Cardiac muscle cell (in vitro differentiated cells and primary cell): ENCODE measurements around the gene NAP1L1. TPM values are rescaled to one million over a fixed set of nuclear protein-coding genes. Genes with fewer than 3 reads are reported as not detected.

Experiments
- DNase-seq, 2 donors: peaks; one replicate each; pipeline versions ENCODE4 v3.0.0 to v3.0.0-alpha.2; 2010 to 2017; ENCODE audit warnings: low read depth in 1 of 2, low spot score in 1 of 2
- H3K27ac ChIP-seq: fragments of 200-600 bp; sonication (generic); 2 replicates; pipeline ENCODE4 v1.5.1; 2016
- H3K27me3 ChIP-seq: fragments of 200-600 bp; sonication (generic); 2 replicates; pipeline ENCODE4 v1.6.0; 2016; ENCODE audit warnings: control low read depth
- H3K36me3 ChIP-seq: fragments of 200-600 bp; sonication (generic); 2 replicates; pipeline ENCODE4 v1.5.1; 2016; ENCODE audit warnings: control low read depth
- H3K4me1 ChIP-seq: fragments of 200-600 bp; sonication (generic); 2 replicates; pipeline ENCODE4 v1.8.1; 2017; ENCODE audit warnings: low read depth, mild to moderate bottlenecking, mixed run types
- H3K4me3 ChIP-seq: fragments of 200-600 bp; sonication (generic); 2 replicates; pipeline ENCODE4 v1.5.1; 2016; ENCODE audit warnings: mild to moderate bottlenecking
- H3K9me3 ChIP-seq: fragments of 200-600 bp; sonication (generic); 2 replicates; pipeline ENCODE4 v1.5.1; 2017; ENCODE audit warnings: low read depth, mild to moderate bottlenecking, control low read depth
- polyA plus RNA-seq: library from polyadenylated mRNA; unstranded; fragments of >200 nt; fragmentation: Nextera tagmentation; extraction: Ambion mirVana; gene quantifications from 2 replicates; pipeline ENCODE4 v1.2.1, GENCODE V29; 2016
- total RNA-seq: library from RNA; depleted of rRNA; stranded (reverse); fragments of >200 nt; gene quantifications from 2 replicates; pipeline ENCODE4 v1.2.3, GENCODE V29; 2016
- TF ChIP-seq, protein P1 (sequence below): IDR thresholded peaks from 2 replicates; pipeline ENCODE4 v1.5.1; 2012; ENCODE audit warnings: low read depth, mild to moderate bottlenecking, low read length

Gene NAP1L1
- total and polyA plus RNA-seq, 2 experiments from 2014 or later = 214 to 671 TPM

DNA sequence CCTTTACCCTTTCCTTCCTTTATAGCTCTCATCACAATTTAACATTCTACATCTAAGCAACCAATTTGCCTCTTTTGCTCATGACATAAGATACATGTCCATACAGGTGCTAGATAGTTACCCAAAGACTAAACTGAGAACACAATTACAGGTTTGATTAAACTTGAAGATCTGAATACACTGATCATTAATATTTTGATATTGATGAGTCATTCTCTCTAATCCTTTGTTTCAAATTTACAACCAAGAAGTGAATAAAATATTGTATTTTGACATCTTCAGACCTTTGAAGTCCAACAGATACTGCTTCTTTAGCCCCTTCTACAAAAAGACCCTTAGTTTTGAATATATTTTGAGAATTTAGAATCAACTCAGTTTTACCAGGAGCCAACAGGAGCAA is 2.6 kb downstream of the NAP1L1 start:
- no peak for DNase-seq
- no peak overlapping the region for H3K27ac ChIP-seq
- TF ChIP-seq, protein P1, sequence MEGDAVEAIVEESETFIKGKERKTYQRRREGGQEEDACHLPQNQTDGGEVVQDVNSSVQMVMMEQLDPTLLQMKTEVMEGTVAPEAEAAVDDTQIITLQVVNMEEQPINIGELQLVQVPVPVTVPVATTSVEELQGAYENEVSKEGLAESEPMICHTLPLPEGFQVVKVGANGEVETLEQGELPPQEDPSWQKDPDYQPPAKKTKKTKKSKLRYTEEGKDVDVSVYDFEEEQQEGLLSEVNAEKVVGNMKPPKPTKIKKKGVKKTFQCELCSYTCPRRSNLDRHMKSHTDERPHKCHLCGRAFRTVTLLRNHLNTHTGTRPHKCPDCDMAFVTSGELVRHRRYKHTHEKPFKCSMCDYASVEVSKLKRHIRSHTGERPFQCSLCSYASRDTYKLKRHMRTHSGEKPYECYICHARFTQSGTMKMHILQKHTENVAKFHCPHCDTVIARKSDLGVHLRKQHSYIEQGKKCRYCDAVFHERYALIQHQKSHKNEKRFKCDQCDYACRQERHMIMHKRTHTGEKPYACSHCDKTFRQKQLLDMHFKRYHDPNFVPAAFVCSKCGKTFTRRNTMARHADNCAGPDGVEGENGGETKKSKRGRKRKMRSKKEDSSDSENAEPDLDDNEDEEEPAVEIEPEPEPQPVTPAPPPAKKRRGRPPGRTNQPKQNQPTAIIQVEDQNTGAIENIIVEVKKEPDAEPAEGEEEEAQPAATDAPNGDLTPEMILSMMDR = no peak
- H3K4me3 ChIP-seq = peak overlapping the region; percentile 92
- H3K9me3 ChIP-seq = no peaks in the 10 kb centered on the region
- no peaks in the 10 kb centered on the region for H3K27me3 ChIP-seq
- no peaks in the 10 kb centered on the region for H3K36me3 ChIP-seq
- peaks cover 38% of the 10 kb centered on the region for H3K4me1 ChIP-seq

DNA sequence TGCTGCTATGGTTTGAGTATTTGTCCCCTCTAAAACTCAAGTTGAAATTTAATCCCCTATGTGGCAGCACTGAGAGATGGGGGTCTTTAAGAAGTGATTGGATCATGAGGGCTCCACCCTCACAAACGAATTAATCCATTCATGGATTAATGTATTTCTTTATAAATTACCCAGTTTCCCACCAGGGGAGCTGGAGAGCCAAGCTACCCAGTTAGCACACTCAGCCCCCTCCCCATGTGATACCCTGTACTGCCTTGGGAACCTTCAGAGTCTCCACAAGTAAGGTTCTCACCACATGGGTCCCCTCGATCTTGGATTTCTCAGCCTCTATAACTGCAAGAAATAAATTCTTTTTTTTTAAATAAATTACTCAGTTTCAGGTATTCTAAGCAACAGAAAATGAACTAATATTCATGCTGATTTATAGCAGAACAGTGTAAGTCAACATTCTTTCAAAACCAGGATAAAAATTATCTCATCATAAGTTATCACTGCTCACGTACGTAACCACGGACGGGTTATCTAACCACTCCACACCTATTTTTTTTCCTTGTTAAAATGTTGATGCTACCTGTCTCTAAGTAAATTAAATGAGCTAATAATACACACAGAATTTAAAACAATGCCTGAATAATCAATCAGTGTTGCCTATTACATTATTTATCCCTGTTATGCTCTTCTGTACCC is 3.6 kb downstream of the NAP1L1 start:
- TF ChIP-seq, protein P1 = no peak
- Histone ChIP-seq H3K27me3 (no peaks in the 10 kb centered on the region), H3K9me3 (no peaks in the 10 kb centered on the region), H3K4me1 (peaks cover 28% of the 10 kb centered on the region), H3K4me3 (no peak overlapping the region), H3K27ac (peak overlapping the region; percentile 44), H3K36me3 (no peaks in the 10 kb centered on the region)
- DNase-seq = peak in 1 of 2 donors; percentile 30

DNA sequence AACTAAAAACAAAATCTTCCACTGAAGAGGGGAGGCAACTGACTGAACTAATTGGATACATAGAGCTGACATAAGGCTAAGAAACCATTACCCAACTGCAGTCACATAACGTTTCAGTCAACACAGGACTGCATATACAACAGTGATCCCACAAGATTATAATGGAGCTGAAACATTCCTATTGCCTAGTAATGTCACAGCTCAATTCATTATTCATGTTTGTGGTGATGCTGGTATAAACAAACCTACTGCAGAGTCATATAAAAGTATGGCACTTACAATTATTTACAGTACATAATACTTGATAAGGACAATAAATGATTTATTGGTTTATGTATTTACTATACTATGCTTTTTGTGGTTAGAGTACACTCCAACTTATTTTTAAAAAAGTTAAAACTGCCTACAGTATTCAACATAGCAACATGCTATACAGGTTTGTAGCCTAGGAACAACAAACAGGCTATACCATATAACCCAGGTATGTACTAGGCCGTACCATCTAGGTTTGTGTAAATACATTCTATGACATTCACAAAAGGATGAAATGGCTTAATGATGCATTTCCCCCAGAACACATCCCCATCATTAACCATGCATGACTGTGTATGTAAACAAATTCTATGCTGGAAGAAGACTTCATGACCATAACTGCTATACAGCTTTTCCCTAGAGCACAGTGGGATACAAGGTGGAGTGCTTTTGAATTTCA is 4.3 kb downstream of the NAP1L1 start:
- Histone ChIP-seq H3K27ac (peak overlapping the region; percentile 44), H3K4me1 (peaks cover 29% of the 10 kb centered on the region), H3K9me3 (no peaks in the 10 kb centered on the region), H3K27me3 (no peaks in the 10 kb centered on the region), H3K36me3 (no peaks in the 10 kb centered on the region), H3K4me3 (no peak overlapping the region)
- TF ChIP-seq, protein P1 = no peak
- DNase-seq = no peak

DNA sequence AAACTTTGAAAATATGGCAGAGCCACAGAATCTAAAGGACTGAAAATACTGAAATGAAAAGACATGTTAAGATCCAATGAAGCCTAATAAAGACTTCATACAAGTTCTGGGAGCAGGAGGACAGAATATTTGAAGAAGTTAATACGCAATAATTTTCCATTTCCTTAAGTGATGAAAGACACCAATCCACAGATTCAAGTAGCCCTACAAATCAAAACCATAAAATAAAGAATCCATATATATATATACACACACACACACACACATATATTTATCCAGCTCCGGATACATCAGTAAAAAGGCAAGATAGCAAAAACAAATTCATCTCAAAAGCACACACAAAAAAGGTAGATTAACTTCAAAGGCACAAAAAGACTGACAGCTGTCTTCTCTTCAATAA is 5.7 kb downstream of the NAP1L1 start:
- Histone ChIP-seq H3K4me1 (peaks cover 44% of the 10 kb centered on the region), H3K4me3 (no peak overlapping the region), H3K9me3 (no peaks in the 10 kb centered on the region), H3K27ac (no peak overlapping the region), H3K36me3 (no peaks in the 10 kb centered on the region), H3K27me3 (no peaks in the 10 kb centered on the region)
- TF ChIP-seq, protein P1 = no peak
- no peak for DNase-seq

DNA sequence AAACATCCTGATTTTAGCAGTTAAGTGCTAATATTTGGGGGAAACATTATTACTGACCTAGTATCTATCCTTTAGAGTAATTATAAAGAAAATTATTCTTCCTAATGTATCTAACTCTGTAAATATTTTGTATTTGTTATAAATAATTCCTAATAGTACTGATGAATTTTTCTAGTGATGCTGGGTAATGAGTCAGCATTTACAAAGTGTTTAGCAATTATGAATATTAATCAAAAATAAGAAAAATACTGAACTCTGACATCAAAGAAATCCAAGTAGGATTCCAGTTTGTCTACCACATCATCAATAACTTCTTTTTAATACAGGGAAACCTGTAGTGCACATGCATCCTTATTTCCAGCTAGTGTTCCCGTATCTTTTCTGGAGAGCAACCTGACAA is 9.0 kb downstream of the NAP1L1 start:
- peaks cover 48% of the 10 kb centered on the region for H3K4me1 ChIP-seq
- TF ChIP-seq, protein P1 = no peak
- H3K4me3 ChIP-seq = no peak overlapping the region
- peak overlapping the region; percentile 78 for H3K27ac ChIP-seq
- no peaks in the 10 kb centered on the region for H3K9me3 ChIP-seq
- H3K27me3 ChIP-seq = no peaks in the 10 kb centered on the region
- H3K36me3 ChIP-seq = no peaks in the 10 kb centered on the region
- DNase-seq = no peak
